Epidermal melanocyte (primary cell): ENCODE measurements around the gene DAAM1.

ENCODE experiments used
- DNase-seq: peaks from one replicate; pipeline ENCODE4 v3.0.0; 2011; ENCODE audit warnings: low spot score; ENCODE audit not compliant: insufficient read length

DAAM1 gene

DNA sequence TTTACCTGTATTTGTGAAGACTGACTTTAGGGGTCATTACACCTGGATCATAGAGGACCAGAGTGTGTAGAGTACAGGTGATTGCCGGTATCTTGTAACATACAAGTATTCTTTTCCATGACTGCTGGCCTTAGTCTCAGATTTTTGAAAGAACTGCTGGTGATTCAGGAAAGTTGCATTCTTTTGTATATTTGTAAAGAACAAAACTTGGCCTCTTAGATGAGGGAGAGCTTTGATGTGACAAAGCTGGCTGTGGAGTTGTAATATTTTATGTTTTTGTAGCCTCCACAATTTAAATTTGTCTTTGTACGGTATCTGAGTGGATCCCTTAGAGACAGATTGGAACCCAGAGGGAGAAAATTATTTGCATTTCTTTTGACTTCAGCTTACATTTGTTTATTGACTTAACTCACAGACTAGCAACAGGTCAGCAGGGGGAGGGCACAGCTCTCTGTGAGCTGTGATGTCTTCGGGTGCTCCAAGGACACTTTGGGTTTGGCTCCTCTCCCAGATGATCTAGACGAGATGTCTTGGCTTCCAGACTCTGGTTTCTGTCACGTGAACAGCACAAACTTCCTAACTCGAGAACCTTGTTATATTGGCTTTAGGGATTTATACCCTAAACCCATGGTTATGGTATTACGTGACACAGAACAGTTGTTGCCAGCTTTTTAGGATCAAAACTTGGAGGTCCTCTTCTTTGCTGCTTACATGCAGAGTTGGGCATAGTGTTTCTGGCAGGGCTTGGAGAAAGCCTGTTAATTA lies 65.9 kb downstream of the DAAM1 start:
- peak; percentile 34 for DNase-seq

- DNase-seq = no peak
These were observed 66.6 kb downstream of the DAAM1 start for GRCh38 chr14:59254911-59255545.

DNA sequence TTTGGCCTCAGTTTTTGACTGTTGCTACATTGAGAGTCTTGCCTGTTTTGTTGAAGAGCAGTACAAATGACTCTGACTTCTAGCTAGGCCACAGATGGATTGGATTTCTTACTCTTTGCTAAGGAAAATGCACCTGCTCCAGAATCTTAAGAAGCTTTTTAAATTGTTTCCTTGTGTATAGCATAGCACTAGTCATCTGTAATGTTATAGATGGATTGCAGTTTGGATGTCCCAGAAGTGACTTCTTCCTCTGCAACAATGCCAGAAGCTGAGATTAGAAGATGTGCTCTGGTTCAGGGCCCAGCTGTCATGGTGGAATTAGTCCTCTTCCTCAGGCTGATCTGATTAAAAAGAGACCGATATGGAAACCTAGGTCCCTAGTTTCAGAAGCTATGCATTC lies 67.9 kb downstream of the DAAM1 start:
- no peak for DNase-seq

GRCh38 chr14:59261334-59261733 lies 72.9 kb downstream of the DAAM1 start:
- no peak for DNase-seq

- peak; percentile 55 for DNase-seq
These were observed 74.4 kb downstream of the DAAM1 start for GRCh38 chr14:59262717-59263454.

GRCh38 chr14:59265808-59266207 lies 77.3 kb downstream of the DAAM1 start:
- no peak for DNase-seq

GRCh38 chr14:59267046-59267445 lies 78.6 kb downstream of the DAAM1 start:
- DNase-seq = no peak

DNA sequence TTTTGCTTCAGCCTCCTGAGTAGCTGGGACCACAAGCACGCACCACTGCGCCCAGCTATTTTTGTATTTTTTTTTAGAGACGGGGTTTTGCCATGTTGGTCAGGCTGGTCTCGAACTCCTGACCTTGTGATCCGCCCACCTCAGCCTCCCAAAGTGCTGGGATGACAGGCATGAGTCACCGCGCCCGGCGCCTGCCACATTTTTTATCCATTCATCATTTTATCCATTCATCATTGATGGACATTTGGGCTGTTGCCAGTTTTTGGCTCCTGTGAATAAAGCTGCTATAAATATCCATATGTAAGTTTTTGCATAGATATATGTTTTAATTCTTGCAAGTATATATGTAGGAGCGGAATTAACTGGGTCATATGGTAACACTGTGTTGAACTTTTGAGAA lies 79.5 kb downstream of the DAAM1 start:
- DNase-seq = no peak

GRCh38 chr14:59268858-59269257 lies 80.4 kb downstream of the DAAM1 start:
- DNase-seq = no peak

DNA sequence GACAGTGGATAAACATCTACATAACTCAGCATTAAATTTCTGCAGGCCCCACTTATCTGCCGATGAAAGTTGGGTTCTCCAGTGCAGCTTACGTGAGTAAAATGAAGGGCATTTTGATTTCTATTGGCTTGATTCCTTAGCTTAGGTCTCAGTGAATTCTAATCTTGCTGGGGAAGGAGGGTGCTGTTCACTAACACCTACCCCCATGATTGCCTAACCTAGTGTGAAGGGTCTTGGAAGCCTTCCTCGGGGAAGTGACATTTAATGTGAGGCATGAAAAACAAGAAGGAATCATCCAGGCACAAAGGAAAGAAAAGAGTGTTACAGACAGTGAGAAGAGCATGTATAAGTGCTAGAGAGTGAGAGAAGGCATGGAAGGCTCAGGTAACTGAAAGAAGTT lies 81.0 kb downstream of the DAAM1 start:
- DNase-seq = no peak

DNA sequence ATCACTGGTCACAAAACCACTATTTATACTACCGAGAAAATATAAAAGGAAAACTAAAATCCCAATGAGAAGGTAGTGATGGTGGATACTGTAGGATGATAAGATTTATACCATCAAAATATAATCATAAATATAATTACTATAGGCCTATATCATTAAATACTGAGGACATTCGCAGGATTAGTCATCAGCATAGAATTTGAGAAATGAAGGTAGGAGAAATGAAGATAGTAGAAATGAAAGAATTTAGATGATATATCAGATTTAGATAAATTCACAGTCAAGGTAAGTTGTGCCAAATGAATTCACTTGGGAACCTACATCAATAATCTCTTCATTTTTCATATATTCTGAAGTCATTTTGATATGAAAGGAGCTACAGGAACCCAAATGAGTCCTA lies 82.8 kb downstream of the DAAM1 start:
- DNase-seq = no peak

DNA sequence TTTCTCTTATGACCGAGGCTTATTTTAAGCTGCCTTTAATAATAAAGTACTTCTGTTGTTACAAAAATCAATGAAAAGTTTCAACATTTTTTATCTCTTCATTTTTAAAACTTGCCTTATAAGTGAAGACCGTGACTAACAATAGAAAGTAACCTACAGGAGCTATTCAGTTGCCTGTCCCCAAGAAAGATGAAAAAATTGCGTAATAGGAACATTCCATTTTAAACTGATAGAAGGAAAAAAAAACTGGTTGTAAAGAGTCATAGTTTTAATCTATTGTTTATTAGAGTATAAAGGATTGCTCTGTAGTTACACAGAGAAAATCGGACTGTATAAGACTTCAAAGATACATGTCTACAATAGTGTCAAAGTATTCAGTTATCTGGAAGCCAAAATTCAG lies 83.3 kb downstream of the DAAM1 start:
- DNase-seq = no peak

DNA sequence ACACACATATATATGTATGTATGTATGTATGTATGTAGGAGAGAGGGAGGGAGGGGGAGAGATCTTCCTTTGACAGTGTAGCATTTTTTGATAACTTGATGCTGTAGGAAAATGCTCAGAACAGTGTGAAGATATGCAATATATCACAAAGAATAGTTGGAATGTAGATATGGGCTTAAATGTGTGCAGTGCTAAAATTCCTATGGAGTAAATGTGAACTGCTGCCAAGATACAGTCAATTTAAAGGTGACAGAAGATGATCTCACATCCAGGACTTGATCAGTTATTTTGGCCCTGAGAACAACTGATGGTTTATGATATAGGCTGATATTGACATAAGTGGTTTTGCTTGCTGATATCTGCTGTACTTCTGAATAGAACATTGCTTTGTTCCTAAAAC lies 84.2 kb downstream of the DAAM1 start:
- DNase-seq = no peak

DNA sequence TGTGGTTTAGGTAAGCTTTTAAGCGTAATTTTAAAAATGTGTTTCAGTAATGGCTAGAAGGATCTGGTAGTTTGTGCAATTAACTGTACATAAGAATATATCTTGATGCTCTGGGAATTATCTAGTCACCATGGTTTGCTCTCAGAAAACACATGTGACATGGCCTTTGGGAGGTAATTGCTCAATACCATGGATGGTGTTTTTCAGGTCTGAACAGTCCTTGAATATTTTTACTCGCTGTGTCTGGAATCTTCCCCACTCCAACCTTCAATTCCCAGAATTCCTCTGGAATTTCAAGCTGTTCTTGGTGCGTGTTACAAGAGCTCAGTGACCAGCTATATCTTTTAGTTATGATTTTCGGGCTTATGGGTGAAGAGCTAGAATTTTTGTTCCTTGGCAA lies 85.3 kb downstream of the DAAM1 start:
- DNase-seq = no peak

- DNase-seq = no peak
These were observed 86.5 kb downstream of the DAAM1 start for GRCh38 chr14:59274991-59275391.

DNA sequence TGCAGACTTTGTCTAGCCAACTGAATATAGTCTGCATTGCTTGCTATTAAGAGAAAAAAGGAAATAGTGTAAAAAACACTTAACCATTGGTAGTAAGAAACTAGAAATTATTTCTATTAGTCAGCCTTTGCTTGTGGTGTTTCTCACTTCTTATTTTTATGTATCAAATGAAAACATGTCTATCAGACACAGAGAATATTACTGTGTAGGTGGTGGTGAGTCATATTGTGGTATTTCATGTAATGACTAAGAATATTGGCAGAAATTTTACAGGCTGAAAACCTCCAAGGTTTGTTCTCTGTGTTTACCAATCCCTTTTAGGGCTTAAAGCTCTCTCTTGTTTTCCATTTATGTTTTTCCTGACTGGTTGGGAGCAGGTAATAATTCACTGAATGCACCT lies 87.2 kb downstream of the DAAM1 start:
- DNase-seq = no peak

DNA sequence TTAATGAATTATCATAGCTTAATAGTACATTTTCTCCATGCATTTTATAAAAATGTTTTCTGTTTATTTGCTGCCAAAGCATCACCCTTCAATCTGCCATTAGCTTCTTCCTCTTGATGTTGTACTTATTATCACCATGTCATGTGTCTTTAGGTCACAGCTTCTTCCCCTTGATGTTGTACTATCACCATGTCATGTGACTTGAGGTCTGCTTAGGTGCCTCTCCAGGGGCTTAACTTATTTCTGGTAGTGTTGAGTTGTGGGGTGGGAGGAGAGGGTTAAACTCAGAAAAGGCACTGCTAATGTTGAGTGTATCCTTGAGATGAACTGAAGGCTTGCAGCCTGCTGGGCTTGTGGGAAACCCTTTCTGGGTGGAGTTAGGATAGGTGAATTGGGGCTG lies 87.8 kb downstream of the DAAM1 start:
- no peak for DNase-seq

GRCh38 chr14:59277659-59278058 lies 89.2 kb downstream of the DAAM1 start:
- DNase-seq = no peak

DNA sequence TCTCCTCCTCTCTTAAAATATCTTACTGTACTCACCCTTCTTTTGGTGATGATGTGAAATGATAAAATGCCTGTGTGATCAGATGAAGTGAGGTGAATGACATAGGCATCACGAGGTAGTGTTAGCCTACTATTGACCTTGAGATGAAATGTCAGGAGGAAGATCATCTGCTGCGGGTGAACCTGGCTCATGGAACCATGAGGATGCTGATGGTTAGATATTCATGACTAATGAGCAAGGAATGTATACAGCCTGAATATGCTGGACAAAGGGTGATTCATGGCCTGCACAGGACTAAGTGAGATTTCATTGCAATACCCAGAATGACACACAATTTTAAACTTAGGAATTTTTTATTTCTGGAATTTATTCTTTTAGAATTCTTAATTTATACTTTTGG lies 89.6 kb downstream of the DAAM1 start:
- peak; percentile 60 for DNase-seq

GRCh38 chr14:59280961-59281360 lies 92.5 kb downstream of the DAAM1 start:
- DNase-seq = no peak

DNA sequence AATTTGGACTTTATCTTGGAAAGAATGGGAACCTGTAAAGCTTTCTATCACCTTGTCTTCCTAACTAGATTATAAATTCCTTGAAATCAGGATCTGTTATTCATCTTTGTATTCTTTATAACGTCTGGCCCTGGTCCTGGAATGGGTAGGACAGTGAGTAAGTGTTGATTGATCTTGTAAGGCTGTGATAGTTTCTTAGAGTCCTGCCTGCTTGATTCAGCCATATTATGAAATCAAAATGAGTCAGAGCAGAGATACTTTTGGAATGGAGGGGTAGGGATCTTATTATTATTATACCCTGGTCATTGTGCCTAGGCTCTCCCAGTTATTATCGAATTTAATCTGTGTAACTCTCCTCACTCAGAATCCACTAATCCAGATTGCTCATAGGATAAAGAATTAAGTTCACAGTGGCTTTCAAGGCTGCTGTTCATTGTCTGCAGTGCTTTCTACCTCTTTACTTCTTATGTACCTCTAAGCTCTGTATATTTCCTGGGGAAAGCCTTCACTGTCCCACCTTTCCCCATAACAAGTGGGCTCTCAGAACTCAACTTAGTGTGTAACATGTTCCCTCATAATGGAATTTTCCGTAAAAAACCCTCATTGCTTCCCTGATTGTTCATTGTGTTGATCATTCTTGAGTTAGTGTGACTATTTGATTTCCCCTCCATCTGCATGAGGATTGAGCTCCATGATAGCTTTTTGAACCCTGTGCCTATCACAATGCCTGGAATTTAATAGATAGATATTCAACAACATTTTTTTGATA lies 93.3 kb downstream of the DAAM1 start:
- no peak for DNase-seq

GRCh38 chr14:59282378-59282765 lies 93.9 kb downstream of the DAAM1 start:
- DNase-seq = no peak
